Measurements from ENCODE around the gene FAM240A. TPM values are rescaled to one million over a fixed set of nuclear protein-coding genes. Genes with fewer than 3 reads are reported as not detected.

FAM240A gene
- total RNA-seq, 2 donors from 2014 or later, result not detected

- peaks cover 0 to 2% of the 10 kb centered on the region in 2 donors for H3K36me3 Mint-ChIP-seq (ENCODE audit: insufficient read depth in 2 of 2)
- H3K27me3 Mint-ChIP-seq (ENCODE audit: low read depth), result peaks cover 8% of the 10 kb centered on the region
- ATAC-seq (replicated peaks in 1 of 2), result no peak
- DNase-seq, result no peak
- H3K27ac Mint-ChIP-seq, result no peak overlapping the region
- H3K4me3 Mint-ChIP-seq, result no peak overlapping the region
- H3K9me3 Mint-ChIP-seq, result peaks cover 0 to 6% of the 10 kb centered on the region in 2 donors
- H3K4me1 Mint-ChIP-seq (ENCODE audit: low read depth), result no peaks in the 10 kb centered on the region
Observed at GRCh38 chr3:46648096-46648495, 35.8 kb downstream of the FAM240A start.

- H3K4me1 Mint-ChIP-seq (ENCODE audit: low read depth), result no peaks in the 10 kb centered on the region
- no peak for ATAC-seq (replicated peaks in 1 of 2)
- no peaks in the 10 kb centered on the region for H3K27me3 Mint-ChIP-seq (ENCODE audit: low read depth)
- H3K4me3 Mint-ChIP-seq, result no peak overlapping the region
- H3K9me3 Mint-ChIP-seq, result peaks cover 0 to 6% of the 10 kb centered on the region in 2 donors
- H3K36me3 Mint-ChIP-seq (ENCODE audit: insufficient read depth in 2 of 2), result peaks cover 0 to 2% of the 10 kb centered on the region in 2 donors
- DNase-seq, result no peak
- H3K27ac Mint-ChIP-seq, result no peak overlapping the region
Observed at GRCh38 chr3:46649436-46649835, 37.1 kb downstream of the FAM240A start.

GRCh38 chr3:46651084-46651483, 38.8 kb downstream of the FAM240A start:
- Mint-ChIP-seq H3K36me3 (ENCODE audit: insufficient read depth in 2 of 2) (peaks cover 0 to 2% of the 10 kb centered on the region in 2 donors), H3K4me1 (ENCODE audit: low read depth) (no peaks in the 10 kb centered on the region), H3K4me3 (no peak overlapping the region), H3K9me3 (peaks cover 0 to 6% of the 10 kb centered on the region in 2 donors), H3K27ac (no peak overlapping the region), H3K27me3 (ENCODE audit: low read depth) (no peaks in the 10 kb centered on the region)
- ATAC-seq (replicated peaks in 1 of 2) (no peak), DNase-seq (no peak)

GRCh38 chr3:46655271-46655670, 42.9 kb downstream of the FAM240A start:
- ATAC-seq (replicated peaks in 1 of 2) (no peak), DNase-seq (no peak)
- Mint-ChIP-seq H3K27ac (no peak overlapping the region), H3K4me1 (ENCODE audit: low read depth) (no peaks in the 10 kb centered on the region), H3K4me3 (no peak overlapping the region), H3K27me3 (ENCODE audit: low read depth) (no peaks in the 10 kb centered on the region), H3K9me3 (peaks cover 0 to 6% of the 10 kb centered on the region in 2 donors), H3K36me3 (ENCODE audit: insufficient read depth in 2 of 2) (peaks cover 0 to 2% of the 10 kb centered on the region in 2 donors)

- Mint-ChIP-seq H3K27ac (no peak overlapping the region), H3K4me1 (ENCODE audit: low read depth) (no peaks in the 10 kb centered on the region), H3K27me3 (ENCODE audit: low read depth) (no peaks in the 10 kb centered on the region), H3K36me3 (ENCODE audit: insufficient read depth in 2 of 2) (peaks cover 0 to 2% of the 10 kb centered on the region in 2 donors), H3K4me3 (no peak overlapping the region), H3K9me3 (peaks cover 0 to 3% of the 10 kb centered on the region in 2 donors)
- DNase-seq (no peak), ATAC-seq (replicated peaks in 1 of 2) (no peak)
Observed at GRCh38 chr3:46656778-46657556, 44.6 kb downstream of the FAM240A start.

GRCh38 chr3:46659285-46659684, 47.0 kb downstream of the FAM240A start:
- ATAC-seq (replicated peaks in 1 of 2) (no peak), DNase-seq (no peak)
- no peaks in the 10 kb centered on the region for H3K36me3 Mint-ChIP-seq (ENCODE audit: insufficient read depth in 2 of 2)
- H3K4me3 Mint-ChIP-seq, result no peak overlapping the region
- no peak overlapping the region for H3K27ac Mint-ChIP-seq
- H3K9me3 Mint-ChIP-seq, result no peaks in the 10 kb centered on the region
- H3K27me3 Mint-ChIP-seq (ENCODE audit: low read depth), result no peaks in the 10 kb centered on the region
- H3K4me1 Mint-ChIP-seq (ENCODE audit: low read depth), result no peaks in the 10 kb centered on the region

GRCh38 chr3:46660003-46660402, 47.7 kb downstream of the FAM240A start:
- DNase-seq, result no peak
- H3K4me3 Mint-ChIP-seq, result no peak overlapping the region
- H3K27me3 Mint-ChIP-seq (ENCODE audit: low read depth), result no peaks in the 10 kb centered on the region
- H3K9me3 Mint-ChIP-seq, result no peaks in the 10 kb centered on the region
- H3K27ac Mint-ChIP-seq, result no peak overlapping the region
- no peak for ATAC-seq (replicated peaks in 1 of 2)
- H3K36me3 Mint-ChIP-seq (ENCODE audit: insufficient read depth in 2 of 2), result no peaks in the 10 kb centered on the region
- H3K4me1 Mint-ChIP-seq (ENCODE audit: low read depth), result no peaks in the 10 kb centered on the region

GRCh38 chr3:46660543-46661523, 48.5 kb downstream of the FAM240A start:
- DNase-seq (no peak), ATAC-seq (replicated peaks in 1 of 2) (no peak)
- no peak overlapping the region for H3K27ac Mint-ChIP-seq

GRCh38 chr3:46661776-46662766, 49.7 kb downstream of the FAM240A start:
- Mint-ChIP-seq H3K27ac (no peak overlapping the region), H3K4me3 (no peak overlapping the region), H3K9me3 (no peaks in the 10 kb centered on the region), H3K27me3 (ENCODE audit: low read depth) (no peaks in the 10 kb centered on the region), H3K36me3 (ENCODE audit: insufficient read depth in 2 of 2) (no peaks in the 10 kb centered on the region), H3K4me1 (ENCODE audit: low read depth) (no peaks in the 10 kb centered on the region)
- ATAC-seq (replicated peaks in 1 of 2) (no peak), DNase-seq (no peak)

More at GRCh38 chr3:46660543-46661523, 48.5 kb downstream of the FAM240A start:
- Mint-ChIP-seq H3K27me3 (ENCODE audit: low read depth) (no peaks in the 10 kb centered on the region), H3K36me3 (ENCODE audit: insufficient read depth in 2 of 2) (no peaks in the 10 kb centered on the region), H3K9me3 (no peaks in the 10 kb centered on the region), H3K4me1 (ENCODE audit: low read depth) (no peaks in the 10 kb centered on the region), H3K4me3 (no peak overlapping the region)

GRCh38 chr3:46662771-46663551, 50.6 kb downstream of the FAM240A start:
- Mint-ChIP-seq H3K4me1 (ENCODE audit: low read depth) (no peaks in the 10 kb centered on the region), H3K9me3 (no peaks in the 10 kb centered on the region), H3K27ac (no peak overlapping the region), H3K4me3 (no peak overlapping the region), H3K27me3 (ENCODE audit: low read depth) (no peaks in the 10 kb centered on the region), H3K36me3 (ENCODE audit: insufficient read depth in 2 of 2) (no peaks in the 10 kb centered on the region)
- DNase-seq, result no peak
- no peak for ATAC-seq (replicated peaks in 1 of 2)

GRCh38 chr3:46663591-46664135, 51.3 kb downstream of the FAM240A start:
- H3K27me3 Mint-ChIP-seq (ENCODE audit: low read depth), result no peaks in the 10 kb centered on the region
- H3K4me3 Mint-ChIP-seq, result no peak overlapping the region
- no peaks in the 10 kb centered on the region for H3K9me3 Mint-ChIP-seq
- DNase-seq (no peak), ATAC-seq (replicated peaks in 1 of 2) (no peak)
- no peaks in the 10 kb centered on the region for H3K36me3 Mint-ChIP-seq (ENCODE audit: insufficient read depth in 2 of 2)
- no peak overlapping the region for H3K27ac Mint-ChIP-seq
- H3K4me1 Mint-ChIP-seq (ENCODE audit: low read depth), result no peaks in the 10 kb centered on the region

All from activated T-cell treated with anti-CD3 and anti-CD28 coated beads, Interleukin-2, amount 50 U/mL, for 72 hours (primary cell).